B cell (primary cell): ENCODE results near the gene KDELR1. TPM values are rescaled to one million over a fixed set of nuclear protein-coding genes. Genes with fewer than 3 reads are reported as not detected.

Experiments
- ATAC-seq: fragments of 200-7000 bp; cut with Tn5 transposase; one replicate; pipeline ENCODE4 v1.10.0; 2021; ENCODE audit warnings: low read depth, mild to moderate bottlenecking, moderate number of reproducible peaks, moderate library complexity
- CTCF ChIA-PET: fragments of 350-600 bp; sonication (Branson Sonifier 250); formaldehyde crosslinking; loops from one replicate; lab custom pipeline; 2021; ENCODE audit warnings: antibody characterized with exemption, inconsistent platforms; lab: Charles Lee
- POLR2A ChIA-PET: fragments of 350-600 bp; sonication (Branson Sonifier 250); formaldehyde crosslinking; loops from one replicate; lab custom pipeline; 2021; ENCODE audit warnings: antibody characterized with exemption; lab: Charles Lee
- DNase-seq: peaks from one replicate; pipeline ENCODE4 v3.0.0; 2013
- H2AFZ ChIP-seq: 2 replicates; pipeline ENCODE4 v1.6.1; 2012; ENCODE audit warnings: mild to moderate bottlenecking, low read depth, low read length; ENCODE audit not compliant: insufficient read depth, poor library complexity, severe bottlenecking
- H3K27ac ChIP-seq, 2 donors: 1 replicate in 1 of 2; 2 replicates in 1 of 2; pipeline ENCODE4 v1.5.1; 2012 to 2013; ENCODE audit warnings: low read length in 2 of 2, mild to moderate bottlenecking in 2 of 2, moderate library complexity in 1 of 2
- H3K27me3 ChIP-seq, 4 experiments: fragments of 200-600 bp in 1 of 4; sonication (generic) in 1 of 4; replicated peaks in 1 of 4; 1 replicate in 2 of 4; 2 replicates in 2 of 4; pipeline versions ENCODE4 v1.6.1 to v1.7.0; 2013 to 2016; ENCODE audit warnings: low read length in 3 of 4, mild to moderate bottlenecking in 2 of 4, mixed read lengths in 1 of 4, moderate library complexity in 1 of 4; ENCODE audit not compliant: insufficient read depth in 4 of 4, control insufficient read depth in 3 of 4; ENCODE audit errors: control extremely low read depth in 1 of 4
- H3K36me3 ChIP-seq, 2 experiments: replicated peaks in 1 of 2; 1 replicate in 1 of 2; 2 replicates in 1 of 2; pipeline versions ENCODE4 v1.6.1 to v1.7.1; 2013; ENCODE audit warnings: low read length in 1 of 2; ENCODE audit not compliant: insufficient read depth in 2 of 2, control insufficient read depth in 1 of 2; ENCODE audit errors: control extremely low read depth in 1 of 2, extremely low read depth in 1 of 2
- H3K4me1 ChIP-seq, 2 donors: fragments of 200-600 bp in 1 of 2; sonication (generic) in 1 of 2; 1 replicate in 1 of 2; 2 replicates in 1 of 2; pipeline versions ENCODE4 v1.5.1 to v1.6.1; 2013 to 2017; ENCODE audit warnings: low read length in 2 of 2; ENCODE audit not compliant: control insufficient read depth in 2 of 2, insufficient read depth in 2 of 2
- H3K4me2 ChIP-seq: replicated peaks from 2 replicates; pipeline ENCODE3; 2012; ENCODE audit warnings: mild to moderate bottlenecking, low read depth, low read length; ENCODE audit not compliant: poor library complexity, severe bottlenecking
- H3K4me3 ChIP-seq, 5 experiments: fragments of 200-600 bp in 1 of 5; sonication (generic) in 1 of 5; 1 replicate in 3 of 5; 2 replicates in 2 of 5; pipeline versions ENCODE4 v1.5.1 to v1.7.0; 2011 to 2016; ENCODE audit warnings: low read length in 4 of 5, mild to moderate bottlenecking in 4 of 5, low read depth in 2 of 5, control low read depth in 1 of 5, moderate library complexity in 1 of 5; ENCODE audit not compliant: insufficient read depth in 1 of 5; ENCODE audit errors: control extremely low read depth in 1 of 5, extremely low read depth in 1 of 5
- H3K79me2 ChIP-seq: fragments of 200-600 bp; sonication (generic); one replicate; pipeline ENCODE4 v1.6.0; 2016; ENCODE audit warnings: low read length; ENCODE audit not compliant: control insufficient read depth, insufficient read depth
- H3K9ac ChIP-seq: fragments of 200-600 bp; sonication (generic); 2 replicates; pipeline ENCODE4 v1.6.1; 2017; ENCODE audit warnings: mild to moderate bottlenecking, low read length, moderate library complexity
- H3K9me3 ChIP-seq, 3 donors: one replicate each; pipeline versions ENCODE4 v1.6.1 to v1.7.1; 2013; ENCODE audit warnings: low read length in 2 of 3; ENCODE audit not compliant: control insufficient read depth in 2 of 3, insufficient read depth in 1 of 3; ENCODE audit errors: control extremely low read depth in 1 of 3
- H4K20me1 ChIP-seq: 2 replicates; pipeline ENCODE4 v1.6.0; 2012; ENCODE audit warnings: mild to moderate bottlenecking, low read length; ENCODE audit not compliant: insufficient read depth, control insufficient read depth, poor library complexity, severe bottlenecking
- H3K27ac Mint-ChIP-seq: one replicate; pipeline ENCODE4 v1.8.0; 2021; ENCODE audit warnings: mixed read lengths
- H3K27me3 Mint-ChIP-seq: one replicate; pipeline ENCODE4 v1.8.0; 2021; ENCODE audit warnings: mixed read lengths
- H3K4me1 Mint-ChIP-seq: one replicate; pipeline ENCODE4 v1.8.0; 2021; ENCODE audit warnings: mixed read lengths
- H3K4me3 Mint-ChIP-seq: one replicate; pipeline ENCODE4 v1.8.0; 2021; ENCODE audit warnings: mixed read lengths
- H3K9me3 Mint-ChIP-seq: one replicate; pipeline ENCODE4 v1.8.0; 2022; ENCODE audit warnings: mixed read lengths; ENCODE audit not compliant: insufficient read depth
- EZH2 ChIP-seq: IDR thresholded peaks from 2 replicates; pipeline ENCODE4 v1.6.1; 2012; ENCODE audit warnings: borderline replicate concordance, low read depth, mild to moderate bottlenecking, moderate library complexity, low read length; ENCODE audit not compliant: insufficient read depth, poor library complexity, severe bottlenecking
- whole genome bisulfite sequencing: methylation state at CpG from one replicate; pipeline ENCODE4 v1.1.5; 2013; ENCODE audit warnings: missing lambda C conversion rate; ENCODE audit not compliant: insufficient coverage; 5-methylcytosine and 5-hydroxymethylcytosine counted together
- intact Hi-C: fragments of 100-400 bp; cut with micrococcal nuclease; formaldehyde crosslinking; loops from one replicate; pipeline ENCODE4 v1.10.0; 2022
- polyA plus RNA-seq: library from polyadenylated mRNA; depleted of rRNA; stranded (reverse); fragments of >200 nt; gene quantifications from 2 replicates; pipeline ENCODE4 v1.2.3, GENCODE V29; 2012
- total RNA-seq, 2 donors: library from RNA; stranded (reverse); fragments of 120-200 nt in 1 of 2; gene quantifications; 1 replicate in 1 of 2; 2 replicates in 1 of 2; pipeline versions ENCODE4 v1.2.3 to v1.2.4, GENCODE V29; 2013 to 2022
- TF ChIP-seq, protein P1 (sequence below): fragments of 200-600 bp; IDR thresholded peaks from one replicate; pipeline ENCODE4 v1.8.0; 2022; ENCODE audit warnings: antibody characterized with exemption, mild to moderate bottlenecking

KDELR1 gene
- total and polyA plus RNA-seq, 2 donors (not counting 1 experiment from before 2014, with no cell fraction given) = 33.3 to 62.7 TPM

DNA sequence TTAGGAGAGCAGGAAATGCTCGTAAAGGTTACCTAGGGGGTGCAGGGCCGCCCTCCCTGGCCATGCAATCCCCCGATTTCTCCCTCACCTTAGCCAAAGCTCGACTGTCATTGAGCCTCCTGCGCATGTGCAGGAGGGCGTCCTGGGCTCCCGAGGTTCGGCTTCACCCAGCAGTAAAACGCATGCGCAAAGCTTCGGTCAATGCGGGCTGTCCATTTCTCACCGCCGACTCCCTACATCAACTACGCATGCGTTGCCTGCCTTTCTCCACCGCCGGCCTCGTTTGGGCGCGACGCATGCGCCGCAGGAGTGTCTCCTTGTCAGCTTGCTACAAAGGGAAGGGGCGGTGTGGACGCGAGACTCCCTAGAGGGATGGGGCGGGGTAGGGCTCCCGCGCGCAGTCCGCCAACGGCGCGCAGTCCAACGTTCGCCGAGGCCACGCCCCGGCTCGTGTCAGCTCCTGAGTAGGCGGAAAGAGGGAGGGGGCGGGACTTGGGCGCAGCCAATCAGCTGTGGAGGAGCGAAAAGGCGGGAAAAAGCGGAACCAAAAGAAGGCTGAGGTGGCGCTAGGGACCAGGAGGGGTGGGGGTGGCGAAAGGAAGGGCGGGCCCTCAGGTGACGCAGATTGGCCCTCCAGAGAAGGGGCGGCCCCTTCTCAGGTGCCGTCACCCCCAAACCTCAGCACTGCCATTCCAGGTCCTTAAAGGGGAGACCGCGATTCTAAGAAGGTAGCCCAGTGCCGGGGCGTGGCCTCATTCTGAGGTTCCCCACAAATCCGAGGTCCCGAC lies 27.3 kb downstream of the KDELR1 start, which contains the start of the genes SYNGR4 and TMEM143:
TSS of gene SYNGR4 (plus strand) at position 558 of the 788 bp plus-strand sequence. CDS start 1,476 bp downstream, outside the sequence.
TSS of gene TMEM143 (minus strand) at position 131 of the 788 bp plus-strand sequence. CDS start at position 111, 20 bp downstream.
- peaks cover 15% of the 10 kb centered on the region for H3K4me1 Mint-ChIP-seq
- peak within 1 kb of the TSS; percentile 95 for H3K4me3 Mint-ChIP-seq
- intact Hi-C loops = loop anchor here (1.0 to 5.0 kb wide), 12 partner anchors 27 to 1762 kb away; partner anchors contain the start of genes CALM3, CYTH2, DBP and GRWD1
- H3K27me3 Mint-ChIP-seq = no peaks in the 10 kb centered on the region
- no peaks in the 10 kb centered on the region for H3K79me2 ChIP-seq
- no peaks in the 10 kb centered on the region for H3K9me3 ChIP-seq
- peak within 1 kb of the TSS; percentile 93 to 97 for H3K27ac ChIP-seq
- peak within 1 kb of the TSS; percentile 85 for H3K9ac ChIP-seq
- H3K4me2 ChIP-seq = peak within 1 kb of the TSS; percentile 97
- H2AFZ ChIP-seq = peak within 1 kb of the TSS; percentile 95
- CTCF ChIA-PET = interaction anchor here (0.7 to 2.5 kb wide), 11 partner anchors 27 to 1505 kb away, joined by 3 to 21 read pairs (median 5); partner anchors contain the start of gene KDELR1
- peak; percentile 89 for ATAC-seq
- WGBS = under 1% methylated on average over 53 of the region's 59 CpGs
- no peaks in the 10 kb centered on the region for H3K27me3 ChIP-seq
- POLR2A ChIA-PET = interaction anchor here (0.6 to 1.7 kb wide), 16 partner anchors 26 to 1276 kb away, joined by 3 to 16 read pairs (median 4); partner anchors contain the start of genes EMP3, FTL, GRIN2D and KDELR1
- peak; percentile 100 for DNase-seq
- H3K9me3 Mint-ChIP-seq = no peaks in the 10 kb centered on the region
- H3K36me3 ChIP-seq = peaks cover 0 to 3% of the 10 kb centered on the region in 2 experiments
- H3K4me3 ChIP-seq = peak within 1 kb of the TSS; percentile 76 to 91 (median 85)
- TF ChIP-seq, protein P1, sequence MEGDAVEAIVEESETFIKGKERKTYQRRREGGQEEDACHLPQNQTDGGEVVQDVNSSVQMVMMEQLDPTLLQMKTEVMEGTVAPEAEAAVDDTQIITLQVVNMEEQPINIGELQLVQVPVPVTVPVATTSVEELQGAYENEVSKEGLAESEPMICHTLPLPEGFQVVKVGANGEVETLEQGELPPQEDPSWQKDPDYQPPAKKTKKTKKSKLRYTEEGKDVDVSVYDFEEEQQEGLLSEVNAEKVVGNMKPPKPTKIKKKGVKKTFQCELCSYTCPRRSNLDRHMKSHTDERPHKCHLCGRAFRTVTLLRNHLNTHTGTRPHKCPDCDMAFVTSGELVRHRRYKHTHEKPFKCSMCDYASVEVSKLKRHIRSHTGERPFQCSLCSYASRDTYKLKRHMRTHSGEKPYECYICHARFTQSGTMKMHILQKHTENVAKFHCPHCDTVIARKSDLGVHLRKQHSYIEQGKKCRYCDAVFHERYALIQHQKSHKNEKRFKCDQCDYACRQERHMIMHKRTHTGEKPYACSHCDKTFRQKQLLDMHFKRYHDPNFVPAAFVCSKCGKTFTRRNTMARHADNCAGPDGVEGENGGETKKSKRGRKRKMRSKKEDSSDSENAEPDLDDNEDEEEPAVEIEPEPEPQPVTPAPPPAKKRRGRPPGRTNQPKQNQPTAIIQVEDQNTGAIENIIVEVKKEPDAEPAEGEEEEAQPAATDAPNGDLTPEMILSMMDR = no peak
- peak within 1 kb of the TSS; percentile 97 for H3K27ac Mint-ChIP-seq
- no peaks in the 10 kb centered on the region for H4K20me1 ChIP-seq
- H3K4me1 ChIP-seq = peaks cover 5 to 20% of the 10 kb centered on the region in 2 donors

DNA sequence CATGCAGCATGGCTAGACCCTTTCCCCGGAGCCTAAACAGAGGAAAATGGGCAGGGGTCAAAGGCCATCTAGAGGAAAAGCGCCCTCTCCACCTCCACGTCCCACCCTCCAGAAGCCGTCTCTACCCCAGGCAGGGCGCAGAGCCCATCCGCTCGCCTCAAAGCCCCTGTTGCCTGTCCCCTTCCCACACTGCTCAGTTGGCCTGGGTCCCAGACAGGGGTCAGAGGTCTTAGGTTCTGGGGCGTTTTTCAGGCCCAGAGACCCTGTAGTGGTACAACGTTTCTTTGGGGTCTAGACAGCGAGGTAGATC lies 27.9 kb downstream of the KDELR1 start:
- Histone ChIP-seq H3K79me2 (no peaks in the 10 kb centered on the region), H3K27me3 (no peaks in the 10 kb centered on the region), H4K20me1 (no peaks in the 10 kb centered on the region), H2AFZ (peak overlapping the region; percentile 95), H3K4me3 (peak overlapping the region; percentile 76 to 91 (median 85)), H3K9ac (peak overlapping the region; percentile 85), H3K9me3 (no peaks in the 10 kb centered on the region), H3K4me2 (peak overlapping the region; percentile 97), H3K36me3 (peaks cover 0 to 3% of the 10 kb centered on the region in 2 experiments), H3K27ac (peak overlapping the region; percentile 82 to 91), H3K4me1 (peaks cover 5 to 20% of the 10 kb centered on the region in 2 donors)
- H3K9me3 Mint-ChIP-seq = no peaks in the 10 kb centered on the region
- intact Hi-C loops = loop anchor here (5.0 kb wide), 3 partner anchors 149 to 1761 kb away; partner anchors contain the start of genes CALM3 and LMTK3
- TF ChIP-seq, protein P1 = no peak
- no peak for TF ChIP-seq EZH2
- peaks cover 15% of the 10 kb centered on the region for H3K4me1 Mint-ChIP-seq
- CTCF ChIA-PET = interaction anchor here (0.8 to 2.5 kb wide), 10 partner anchors 28 to 245 kb away, joined by 3 to 21 read pairs (median 6); partner anchors contain the start of gene KDELR1
- POLR2A ChIA-PET = interaction anchor here (0.6 to 1.7 kb wide), 13 partner anchors 27 to 1277 kb away, joined by 3 to 16 read pairs (median 4); partner anchors contain the start of genes EMP3, GRIN2D, KDELR1 and RPL18
- 20% methylated on average over 10 of the region's 10 CpGs for WGBS
- ATAC-seq = peak; percentile 2
- H3K27me3 Mint-ChIP-seq = no peaks in the 10 kb centered on the region
- peak overlapping the region; percentile 97 for H3K27ac Mint-ChIP-seq
- DNase-seq = no peak
- peak overlapping the region; percentile 95 for H3K4me3 Mint-ChIP-seq
